VCaP (cell line): Measurements from ENCODE around the gene PJA2.

Experiments used
- H3K27ac ChIP-seq: fragments of 450-650 bp; 2 replicates; pipeline ENCODE4 v1.5.1; 2017
- CTCF ChIP-seq: fragments of 450-650 bp; conservative IDR thresholded peaks from 2 replicates; pipeline ENCODE4 v1.5.1; 2017; ENCODE audit warnings: mild to moderate bottlenecking, moderate library complexity

Gene PJA2

GRCh38 chr5:109345699-109346098 lies 64.1 kb downstream of the PJA2 start:
- H3K27ac ChIP-seq = no peak overlapping the region
- no peak for TF ChIP-seq CTCF

- no peak overlapping the region for H3K27ac ChIP-seq
- TF ChIP-seq CTCF = no peak
Measured at GRCh38 chr5:109340351-109340750, 69.4 kb downstream of the PJA2 start.

- H3K27ac ChIP-seq = no peak overlapping the region
- TF ChIP-seq CTCF = no peak
Measured at GRCh38 chr5:109335114-109335513, 74.7 kb downstream of the PJA2 start.

GRCh38 chr5:109334056-109334455 lies 75.7 kb downstream of the PJA2 start:
- H3K27ac ChIP-seq = no peak overlapping the region
- TF ChIP-seq CTCF = no peak

- no peak overlapping the region for H3K27ac ChIP-seq
- TF ChIP-seq CTCF = no peak
Measured at GRCh38 chr5:109329333-109330237, 80.2 kb downstream of the PJA2 start.

- no peak overlapping the region for H3K27ac ChIP-seq
- no peak for TF ChIP-seq CTCF
Measured at GRCh38 chr5:109328626-109329025, 81.1 kb downstream of the PJA2 start.

GRCh38 chr5:109327570-109327969 lies 82.2 kb downstream of the PJA2 start:
- TF ChIP-seq CTCF = no peak
- no peak overlapping the region for H3K27ac ChIP-seq
